Measurements from ENCODE around the gene FGF22. TPM values are rescaled to one million over a fixed set of nuclear protein-coding genes. Genes with fewer than 3 reads are reported as not detected.
A peak's percentile ranks its signal among the peaks of the same experiment; 100 is the strongest.
"Not testable (repeated sequence)": the region's sequence is repeated elsewhere in the genome, so short reads cannot be mapped to it uniquely, and the experiment has no call there.

Gene FGF22
- total RNA-seq, 4 donors from 2014 or later, result 0.38 to 1.6 TPM; not detected in 2

GRCh38 chr19:623175-623916 lies 16.3 kb upstream of the FGF22 start:
- intact Hi-C loops (cut with DNase I), result no loop called here
- no peak for DNase-seq
- Histone ChIP-seq H3K9me3 (no peaks in the 10 kb centered on the region), H3K27me3 (no peaks in the 10 kb centered on the region), H3K36me3 (peaks cover 34 to 93% (median 36%) of the 10 kb centered on the region in 3 donors), H3K4me1 (peaks cover 0 to 6% (median 0%) of the 10 kb centered on the region in 3 donors), H3K27ac (no peak overlapping the region), H3K4me3 (no peak overlapping the region)
- TF ChIP-seq CTCF (IDR thresholded peaks at IDR 0.05), result no peak
- no peak for TF ChIP-seq POLR2A (IDR thresholded peaks at IDR 0.05)
- WGBS, 2 donors, result 80 to 88% methylated on average over 1 to 20 of the region's 44 CpGs

DNA sequence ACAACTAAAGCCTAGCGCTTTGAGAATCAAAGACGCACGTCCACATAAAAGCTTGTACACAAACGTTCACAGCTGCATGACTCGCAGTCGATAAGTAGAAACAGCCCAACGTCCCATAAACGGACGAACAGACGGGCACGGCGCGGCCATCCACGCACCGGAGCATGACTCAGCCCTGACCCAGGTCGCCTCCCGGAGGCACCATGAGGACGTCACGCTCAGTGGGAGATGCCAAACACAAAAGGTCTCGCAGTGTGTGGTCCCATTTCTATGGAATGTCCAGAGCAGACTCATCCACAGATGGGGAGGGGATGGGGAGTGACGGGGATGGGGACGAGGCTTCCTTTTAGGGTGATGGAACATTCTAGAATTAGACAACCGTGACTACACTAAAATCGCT lies 15.7 kb upstream of the FGF22 start:
- Histone ChIP-seq H3K4me1 (peaks cover 0 to 6% (median 0%) of the 10 kb centered on the region in 3 donors), H3K27me3 (no peaks in the 10 kb centered on the region), H3K9me3 (no peaks in the 10 kb centered on the region), H3K4me3 (no peak overlapping the region), H3K27ac (peak overlapping the region in 2 of 4 donors; percentile 14 to 26), H3K36me3 (peaks cover 28 to 93% (median 34%) of the 10 kb centered on the region in 3 donors)
- TF ChIP-seq CTCF (IDR thresholded peaks at IDR 0.05) (no peak), POLR2A (IDR thresholded peaks at IDR 0.05) (no peak)
- WGBS, 2 donors, result 70 to 74% methylated on average over 17 to 19 of the region's 24 CpGs
- DNase-seq, result no peak
- intact Hi-C loops (cut with DNase I), result no loop called here

- Histone ChIP-seq H3K4me3 (no peak overlapping the region), H3K9me3 (no peaks in the 10 kb centered on the region), H3K4me1 (peaks cover 0 to 6% (median 0%) of the 10 kb centered on the region in 3 donors), H3K27me3 (no peaks in the 10 kb centered on the region), H3K36me3 (peaks cover 23 to 93% (median 34%) of the 10 kb centered on the region in 3 donors), H3K27ac (peak overlapping the region in 2 of 4 donors; percentile 14 to 26)
- intact Hi-C loops (cut with DNase I), result no loop called here
- DNase-seq, result no peak
- WGBS, 2 donors, result 93 to 100% methylated on average over 2 to 11 of the region's 24 CpGs
- TF ChIP-seq CTCF (IDR thresholded peaks at IDR 0.05), result no peak
- TF ChIP-seq POLR2A (IDR thresholded peaks at IDR 0.05), result no peak
These were observed 15.1 kb upstream of the FGF22 start for GRCh38 chr19:624433-625109.

DNA sequence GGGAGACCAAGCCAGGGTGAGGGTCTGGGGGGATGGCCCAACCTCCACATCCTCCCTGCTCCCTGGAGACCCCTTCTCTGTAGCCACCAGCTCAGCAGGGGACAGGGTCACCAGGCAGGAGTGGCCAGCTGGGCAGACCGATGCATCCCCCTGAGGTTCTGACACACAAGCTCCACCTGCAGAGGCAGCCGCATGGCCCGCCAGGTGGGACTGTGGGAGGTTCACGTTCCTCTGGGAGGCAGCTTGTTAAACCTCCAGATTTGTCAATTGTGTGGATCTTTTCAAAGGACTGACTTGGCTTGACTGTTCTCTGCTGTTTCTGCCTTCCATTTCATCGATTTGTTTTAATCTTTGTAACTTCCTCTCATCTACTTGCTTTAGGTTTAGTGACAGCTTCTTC lies 14.4 kb upstream of the FGF22 start:
- Histone ChIP-seq H3K27ac (no peak overlapping the region), H3K27me3 (no peaks in the 10 kb centered on the region), H3K4me3 (no peak overlapping the region), H3K9me3 (no peaks in the 10 kb centered on the region), H3K4me1 (peaks cover 0 to 6% (median 0%) of the 10 kb centered on the region in 3 donors), H3K36me3 (peaks cover 16 to 93% (median 27%) of the 10 kb centered on the region in 3 donors)
- TF ChIP-seq POLR2A (IDR thresholded peaks at IDR 0.05) (no peak), CTCF (IDR thresholded peaks at IDR 0.05) (no peak)
- intact Hi-C loops (cut with DNase I), result no loop called here
- DNase-seq, result no peak
- 82 to 87% methylated on average over 4 of the region's 5 CpGs for WGBS, 2 donors

- H3K36me3 ChIP-seq, result peaks cover 14 to 93% (median 26%) of the 10 kb centered on the region in 3 donors
These were observed 13.1 kb upstream of the FGF22 start for GRCh38 chr19:626566-626965.

More at GRCh38 chr19:626566-626965, 13.1 kb upstream of the FGF22 start:
- H3K9me3 ChIP-seq; intact Hi-C loops (cut with DNase I); DNase-seq; H3K4me3 ChIP-seq; H3K4me1 ChIP-seq; H3K27ac ChIP-seq; H3K27me3 ChIP-seq: not testable (repeated sequence)
- 48 to 54% methylated on average over 6 to 7 of the region's 7 CpGs for WGBS, 2 donors

Data from esophagus squamous epithelium (tissue), 5 donors.